H1 (cell line): ENCODE measurements around the gene LDLRAD1. TPM values are rescaled to one million over a fixed set of nuclear protein-coding genes. Genes with fewer than 3 reads are reported as not detected.

Experiments
- CTCF ChIA-PET: fragments of 300-600 bp; sonication (Branson Sonifier 250); formaldehyde crosslinking; loops from one replicate; lab custom pipeline; 2021; ENCODE audit not compliant: partially characterized antibody; lab: Charles Lee
- POLR2A ChIA-PET: fragments of 300-600 bp; sonication (Branson Sonifier 250); formaldehyde crosslinking; loops from one replicate; lab custom pipeline; 2021; ENCODE audit warnings: inconsistent platforms; ENCODE audit not compliant: partially characterized antibody; lab: Charles Lee
- DNase-seq, 2 experiments: peaks; one replicate each; pipeline versions ENCODE4 v3.0.0 to v3.0.0-alpha.2; 2010 to 2022; ENCODE audit warnings: low spot score in 2 of 2, low read depth in 1 of 2, mixed read lengths in 1 of 2
- FAIRE-seq: peaks from 2 replicates; lab custom pipeline; 2011; peaks lifted over from hg19 to GRCh38; lab: Jason Lieb, UNC
- H2AFZ ChIP-seq: 2 replicates; pipeline ENCODE4 v1.8.1; 2012; ENCODE audit warnings: low read length, inconsistent platforms
- H2AK5ac ChIP-seq: 2 replicates; pipeline ENCODE4 v1.6.1; 2013; ENCODE audit warnings: low read depth, low read length
- H2BK120ac ChIP-seq: replicated peaks from 2 replicates; pipeline ENCODE3; 2013; ENCODE audit warnings: low read depth, low read length, inconsistent platforms
- H2BK12ac ChIP-seq: 2 replicates; pipeline ENCODE4 v1.6.1; 2013; ENCODE audit warnings: low read depth, low read length
- H2BK15ac ChIP-seq: 2 replicates; pipeline ENCODE4 v1.6.1; 2013; ENCODE audit warnings: low read length
- H2BK20ac ChIP-seq: 2 replicates; pipeline ENCODE4 v1.6.1; 2013; ENCODE audit warnings: low read length
- H2BK5ac ChIP-seq: 2 replicates; pipeline ENCODE4 v1.6.1; 2013; ENCODE audit warnings: low read depth, low read length
- H3K14ac ChIP-seq: 2 replicates; pipeline ENCODE4 v1.6.1; 2013; ENCODE audit warnings: inconsistent platforms; ENCODE audit not compliant: insufficient read length
- H3K18ac ChIP-seq: 2 replicates; pipeline ENCODE4 v1.6.1; 2013; ENCODE audit warnings: low read length; ENCODE audit errors: extremely low read depth
- H3K23ac ChIP-seq: 2 replicates; pipeline ENCODE4 v1.6.1; 2013; ENCODE audit warnings: inconsistent platforms; ENCODE audit not compliant: insufficient read length
- H3K23me2 ChIP-seq: 2 replicates; pipeline ENCODE4 v1.6.1; 2013; ENCODE audit warnings: low read depth, low read length
- H3K27ac ChIP-seq: 2 replicates; pipeline ENCODE4 v1.6.1; 2011; ENCODE audit warnings: low read depth, low read length, inconsistent platforms
- H3K27me3 ChIP-seq, 4 experiments: replicated peaks in 1 of 4; 1 replicate in 1 of 4; 2 replicates in 3 of 4; pipeline versions ENCODE4 v1.6.1 to v1.8.1; 2011 to 2013; ENCODE audit warnings: low read length in 3 of 4, mild to moderate bottlenecking in 3 of 4, inconsistent platforms in 2 of 4, mixed read lengths in 2 of 4, moderate library complexity in 1 of 4; ENCODE audit not compliant: control insufficient read depth in 3 of 4, insufficient read depth in 3 of 4; ENCODE audit errors: extremely low read depth in 1 of 4
- H3K36me3 ChIP-seq, 4 experiments: 2 replicates each; pipeline versions ENCODE4 v1.6.1 to v1.8.1; 2011 to 2013; ENCODE audit warnings: mild to moderate bottlenecking in 4 of 4, low read length in 3 of 4, moderate library complexity in 2 of 4, control low read depth in 1 of 4, inconsistent platforms in 1 of 4; ENCODE audit not compliant: insufficient read depth in 4 of 4, control insufficient read depth in 2 of 4
- H3K4ac ChIP-seq: replicated peaks from 2 replicates; pipeline ENCODE3; 2013; ENCODE audit warnings: low read length, low read depth, mixed read lengths, inconsistent platforms; ENCODE audit not compliant: insufficient read length
- H3K4me1 ChIP-seq, 4 experiments: replicated peaks in 1 of 4; 1 replicate in 1 of 4; 2 replicates in 3 of 4; pipeline versions ENCODE4 v1.6.1 to v1.8.1; 2011 to 2013; ENCODE audit warnings: low read length in 3 of 4, inconsistent platforms in 2 of 4, mixed read lengths in 1 of 4; ENCODE audit not compliant: insufficient read depth in 4 of 4, control insufficient read depth in 3 of 4
- H3K4me2 ChIP-seq, 2 experiments: 2 replicates each; pipeline versions ENCODE4 v1.6.1 to v1.8.1; 2011 to 2013; ENCODE audit warnings: low read depth in 2 of 2, low read length in 2 of 2, control low read depth in 1 of 2, inconsistent platforms in 1 of 2, mild to moderate bottlenecking in 1 of 2; ENCODE audit not compliant: insufficient read depth in 1 of 2
- H3K4me3 ChIP-seq, 4 experiments: fragments of 200-600, 300-600 bp in 1 of 4; sonication (generic), shearing (Covaris generic), sonication (Bioruptor Twin) in 1 of 4; 2 replicates each; pipeline versions ENCODE4 v1.5.1 to v1.8.1; 2011 to 2016; ENCODE audit warnings: low read length in 4 of 4, low read depth in 3 of 4, control low read depth in 2 of 4, inconsistent platforms in 2 of 4, mild to moderate bottlenecking in 2 of 4, mixed read lengths in 1 of 4, moderate library complexity in 1 of 4; ENCODE audit not compliant: insufficient read depth in 2 of 4; ENCODE audit errors: extremely low read depth in 1 of 4
- H3K56ac ChIP-seq: replicated peaks from 2 replicates; pipeline ENCODE3; 2013; ENCODE audit warnings: low read depth, mild to moderate bottlenecking, mixed read lengths, low read length, inconsistent platforms; ENCODE audit not compliant: insufficient read length
- H3K79me1 ChIP-seq: 2 replicates; pipeline ENCODE4 v1.6.1; 2013; ENCODE audit warnings: low read depth, low read length, control low read depth
- H3K79me2 ChIP-seq, 2 experiments: 2 replicates each; pipeline versions ENCODE4 v1.6.1 to v1.8.1; 2012 to 2013; ENCODE audit warnings: low read length in 2 of 2, mild to moderate bottlenecking in 2 of 2, inconsistent platforms in 1 of 2; ENCODE audit not compliant: insufficient read depth in 2 of 2, control insufficient read depth in 1 of 2
- H3K9ac ChIP-seq, 4 experiments: replicated peaks in 1 of 4; 1 replicate in 1 of 4; 2 replicates in 3 of 4; pipeline versions ENCODE4 v1.6.1 to v1.8.1; 2011 to 2013; ENCODE audit warnings: low read depth in 3 of 4, low read length in 3 of 4, control low read depth in 2 of 4, mild to moderate bottlenecking in 2 of 4, moderate library complexity in 2 of 4, inconsistent platforms in 1 of 4; ENCODE audit errors: extremely low read depth in 1 of 4
- H3K9me3 ChIP-seq, 2 experiments: 2 replicates each; pipeline versions ENCODE4 v1.6.1 to v1.8.1; 2012 to 2013; ENCODE audit warnings: mild to moderate bottlenecking in 2 of 2, moderate library complexity in 2 of 2, control low read depth in 1 of 2, inconsistent platforms in 1 of 2, low read depth in 1 of 2, low read length in 1 of 2, mixed read lengths in 1 of 2; ENCODE audit not compliant: insufficient read depth in 2 of 2
- H4K20me1 ChIP-seq, 2 experiments: replicated peaks in 1 of 2; 2 replicates each; pipeline versions ENCODE3 to v1.8.1; 2011 to 2013; ENCODE audit warnings: inconsistent platforms in 2 of 2, low read length in 2 of 2, mild to moderate bottlenecking in 1 of 2; ENCODE audit not compliant: insufficient read depth in 2 of 2, control insufficient read depth in 1 of 2
- H4K5ac ChIP-seq: 2 replicates; pipeline ENCODE4 v1.6.1; 2013; ENCODE audit warnings: low read length, low read depth, mixed read lengths, inconsistent platforms; ENCODE audit not compliant: insufficient read length
- H4K8ac ChIP-seq: 2 replicates; pipeline ENCODE4 v1.8.0; 2013; ENCODE audit warnings: mild to moderate bottlenecking, moderate library complexity, low read length, inconsistent platforms; ENCODE audit not compliant: insufficient read depth; ENCODE audit errors: extremely low read depth
- H4K91ac ChIP-seq: replicated peaks from 2 replicates; pipeline ENCODE3; 2013; ENCODE audit warnings: low read length, mixed read lengths, inconsistent platforms; ENCODE audit not compliant: insufficient read length
- MAX ChIP-seq: IDR thresholded peaks from 2 replicates; pipeline ENCODE4 v1.6.1; 2012; ENCODE audit warnings: inconsistent platforms
- TBP ChIP-seq: IDR thresholded peaks from 2 replicates; pipeline ENCODE4 v1.6.1; 2011; ENCODE audit warnings: low read depth, low read length, improper control_type of control experiment
- WGBS, 2 experiments: shearing (Covaris generic) in 1 of 2; methylation state at CpG; one replicate each; pipeline versions ENCODE4 v1.1.6 to v1.1.7; 2013 to 2015; ENCODE audit warnings: low lambda C conversion rate in 2 of 2, mixed read lengths in 2 of 2, inconsistent platforms in 1 of 2, low coverage in 1 of 2, missing lambda C conversion rate in 1 of 2; ENCODE audit not compliant: insufficient replicate concordance in 2 of 2, insufficient coverage in 1 of 2, insufficient read length in 1 of 2; ENCODE audit errors: extremely low coverage in 1 of 2, missing lambda C conversion rate in 1 of 2; 5-methylcytosine and 5-hydroxymethylcytosine counted together
- polyA plus RNA-seq, 7 experiments: library from polyadenylated mRNA; depleted of rRNA in 3 of 7; stranded (reverse) in 5 of 7; unstranded in 2 of 7; fragments of >200 nt in 5 of 7; fragments of 200-250 nt in 2 of 7; gene quantifications; 1 replicate in 5 of 7; 2 replicates in 1 of 7; 4 replicates in 1 of 7; pipeline versions ENCODE4 v1.2.1 to v1.2.3, GENCODE V29; 2011 to 2013; ENCODE audit warnings: missing spikeins in 2 of 7, mixed read lengths in 2 of 7
- total RNA-seq: library from RNA; stranded (reverse); fragmentation: NEBNext Ultra II Directional; extraction: Animal tissue kit (Norgen Biotek cat#: 25700); gene quantifications from 2 replicates; pipeline ENCODE4 v1.2.1, GENCODE V29; 2021
- TF ChIP-seq, protein P1 (sequence below): IDR thresholded peaks from 2 replicates; pipeline ENCODE4 v1.6.1; 2011; ENCODE audit warnings: low read depth, mild to moderate bottlenecking, low read length; ENCODE audit not compliant: insufficient read depth

LDLRAD1 gene
- total and polyA plus RNA-seq, 2 of the 8 experiments (the other 6 are each of a cell fraction or from before 2014, with no cell fraction given): not detected

DNA sequence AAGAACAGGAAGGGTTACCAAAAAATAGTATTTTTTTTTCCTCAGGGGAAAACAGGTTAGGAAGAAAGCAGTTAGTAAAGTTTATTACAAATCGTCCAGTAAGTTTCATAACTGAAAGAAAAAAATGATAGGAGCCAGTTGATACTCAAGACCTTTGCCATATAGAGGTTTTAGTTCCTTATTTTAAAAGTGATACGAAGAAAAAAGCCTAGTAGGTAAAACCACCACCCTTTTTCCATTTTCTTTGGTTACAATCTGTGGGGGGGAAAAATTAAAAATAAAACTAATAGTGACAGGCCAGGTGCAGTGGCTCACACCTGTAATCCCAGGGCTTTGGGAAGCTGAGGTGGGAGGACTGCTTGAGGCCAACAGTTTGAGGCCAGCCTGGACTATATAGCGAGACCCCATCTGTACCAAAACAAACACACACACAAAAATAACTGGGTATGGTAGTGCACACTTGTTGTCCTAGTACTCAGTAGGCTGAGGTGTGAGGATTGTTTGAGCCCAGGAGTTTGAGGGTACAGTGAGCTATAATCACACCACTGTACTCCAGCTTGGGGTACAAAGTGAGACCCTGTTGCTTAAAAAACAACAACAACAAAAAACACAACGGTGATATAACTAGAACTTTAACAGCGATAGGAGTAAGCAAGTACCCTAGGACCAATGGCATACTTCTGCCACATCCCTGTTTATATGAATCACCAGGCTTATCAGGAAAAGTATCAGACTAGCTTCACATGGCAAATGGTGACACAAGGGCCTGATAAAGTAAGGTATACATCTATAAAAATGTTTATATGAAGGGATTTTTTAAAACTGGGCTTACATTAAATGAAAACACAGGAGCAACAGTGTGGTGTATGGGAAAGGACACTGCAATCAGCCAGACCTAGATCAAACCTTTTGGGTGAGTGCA lies 29.7 kb upstream of the LDLRAD1 start:
- no peak overlapping the region for H4K5ac ChIP-seq
- peaks cover 7 to 60% of the 10 kb centered on the region in 2 experiments; a peak in 3 of 4 replicates for H3K79me2 ChIP-seq
- peaks cover 0 to 5% (median 1%) of the 10 kb centered on the region in 4 experiments; a peak in 3 of 7 replicates for H3K4me1 ChIP-seq
- no peak for FAIRE-seq
- no peak overlapping the region for H2BK120ac ChIP-seq
- no peak overlapping the region for H2BK20ac ChIP-seq
- no peak overlapping the region for H4K8ac ChIP-seq
- H3K27ac ChIP-seq: no peak overlapping the region
- POLR2A ChIA-PET: no interaction called here
- peaks cover 6% of the 10 kb centered on the region; the same call in 1 of the 2 replicates for H3K79me1 ChIP-seq
- no peak overlapping the region for H3K9ac ChIP-seq
- no peak overlapping the region for H2AFZ ChIP-seq
- H3K4me2 ChIP-seq: no peak overlapping the region
- H3K18ac ChIP-seq: no peak overlapping the region
- no peak for DNase-seq
- no peak overlapping the region for H2AK5ac ChIP-seq
- H2BK15ac ChIP-seq: no peak overlapping the region
- TF ChIP-seq MAX (no peak), TBP (no peak)
- TF ChIP-seq, protein P1, sequence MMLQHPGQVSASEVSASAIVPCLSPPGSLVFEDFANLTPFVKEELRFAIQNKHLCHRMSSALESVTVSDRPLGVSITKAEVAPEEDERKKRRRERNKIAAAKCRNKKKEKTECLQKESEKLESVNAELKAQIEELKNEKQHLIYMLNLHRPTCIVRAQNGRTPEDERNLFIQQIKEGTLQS: no peak
- TF ChIP-seq, all 59 proteins: peak for 0
- CTCF ChIA-PET: interaction anchor here (0.6 to 3.5 kb wide), 11 partner anchors 13 to 88 kb away, joined by 3 to 10 read pairs (median 3); no protein-coding TSS in a partner anchor
- no peaks in the 10 kb centered on the region for H3K23me2 ChIP-seq
- no peaks in the 10 kb centered on the region for H3K27me3 ChIP-seq
- H3K4me3 ChIP-seq: no peak overlapping the region
- H3K23ac ChIP-seq: no peak overlapping the region
- H3K36me3 ChIP-seq: peaks cover 0 to 6% (median 2%) of the 10 kb centered on the region in 4 experiments; a peak in 3 of 8 replicates
- H2BK12ac ChIP-seq: no peak overlapping the region
- no peak overlapping the region for H2BK5ac ChIP-seq
- no peak overlapping the region for H4K91ac ChIP-seq
- 87% methylated on average over 5 of the region's 5 CpGs; no CpG with 5 or more reads in 1 of the 2 experiments for WGBS, 2 experiments
- H3K9me3 ChIP-seq: no peaks in the 10 kb centered on the region
- H3K56ac ChIP-seq: no peak overlapping the region
- H4K20me1 ChIP-seq: peaks cover 0 to 3% of the 10 kb centered on the region in 2 experiments
- no peak overlapping the region for H3K14ac ChIP-seq
- H3K4ac ChIP-seq: no peak overlapping the region
